ENCODE data around the gene NRAP.

- TF ChIP-seq, protein P1, sequence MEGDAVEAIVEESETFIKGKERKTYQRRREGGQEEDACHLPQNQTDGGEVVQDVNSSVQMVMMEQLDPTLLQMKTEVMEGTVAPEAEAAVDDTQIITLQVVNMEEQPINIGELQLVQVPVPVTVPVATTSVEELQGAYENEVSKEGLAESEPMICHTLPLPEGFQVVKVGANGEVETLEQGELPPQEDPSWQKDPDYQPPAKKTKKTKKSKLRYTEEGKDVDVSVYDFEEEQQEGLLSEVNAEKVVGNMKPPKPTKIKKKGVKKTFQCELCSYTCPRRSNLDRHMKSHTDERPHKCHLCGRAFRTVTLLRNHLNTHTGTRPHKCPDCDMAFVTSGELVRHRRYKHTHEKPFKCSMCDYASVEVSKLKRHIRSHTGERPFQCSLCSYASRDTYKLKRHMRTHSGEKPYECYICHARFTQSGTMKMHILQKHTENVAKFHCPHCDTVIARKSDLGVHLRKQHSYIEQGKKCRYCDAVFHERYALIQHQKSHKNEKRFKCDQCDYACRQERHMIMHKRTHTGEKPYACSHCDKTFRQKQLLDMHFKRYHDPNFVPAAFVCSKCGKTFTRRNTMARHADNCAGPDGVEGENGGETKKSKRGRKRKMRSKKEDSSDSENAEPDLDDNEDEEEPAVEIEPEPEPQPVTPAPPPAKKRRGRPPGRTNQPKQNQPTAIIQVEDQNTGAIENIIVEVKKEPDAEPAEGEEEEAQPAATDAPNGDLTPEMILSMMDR (IDR thresholded peaks at IDR 0.05; ENCODE audit: borderline replicate concordance, extremely low read depth, low read length, poor library complexity, severe bottlenecking), result no peak
- no peak for TF ChIP-seq EZH2 (IDR thresholded peaks at IDR 0.05; ENCODE audit: borderline replicate concordance, low read depth, low read length, severe bottlenecking)
These were observed 49.8 kb upstream of the NRAP start for GRCh38 chr10:113713640-113713982.

Data from DND-41 (cell line).